Lung (tissue), 12 donors: ENCODE measurements around the gene MBNL1. TPM values are rescaled to one million over a fixed set of nuclear protein-coding genes. Genes with fewer than 3 reads are reported as not detected.

Source experiments
- ATAC-seq: fragments of 200-7000 bp; cut with Tn5 transposase; one replicate; pipeline ENCODE4 v1.9.1; 2020; ENCODE audit warnings: moderate number of reproducible peaks; ENCODE audit not compliant: insufficient read depth, low FRiP score
- DNase-seq, 3 donors: peaks; one replicate each; pipeline ENCODE4 v3.0.0-alpha.2; 2013 to 2017
- H3K27ac ChIP-seq, 2 donors: one replicate each; pipeline ENCODE4 v1.5.1; 2013; ENCODE audit warnings: mild to moderate bottlenecking in 2 of 2, moderate library complexity in 2 of 2, control low read depth in 1 of 2, inconsistent platforms in 1 of 2, low read depth in 1 of 2, low read length in 1 of 2
- H3K27me3 ChIP-seq, 3 donors: one replicate each; pipeline ENCODE4 v1.5.1; 2013; ENCODE audit warnings: low read length in 2 of 3; ENCODE audit not compliant: control insufficient read depth in 3 of 3, insufficient read depth in 3 of 3
- H3K36me3 ChIP-seq, 4 donors: one replicate each; pipeline ENCODE4 v1.5.1; 2013; ENCODE audit warnings: low read length in 4 of 4, mild to moderate bottlenecking in 1 of 4, moderate library complexity in 1 of 4; ENCODE audit not compliant: control insufficient read depth in 4 of 4, insufficient read depth in 4 of 4
- H3K4me1 ChIP-seq, 5 donors: one replicate each; pipeline ENCODE4 v1.5.1; 2013; ENCODE audit warnings: low read length in 5 of 5, mild to moderate bottlenecking in 2 of 5, moderate library complexity in 1 of 5; ENCODE audit not compliant: control insufficient read depth in 5 of 5, insufficient read depth in 5 of 5
- H3K4me3 ChIP-seq: one replicate; pipeline ENCODE4 v1.5.1; 2013; ENCODE audit warnings: mild to moderate bottlenecking, control low read depth, moderate library complexity
- H3K9ac ChIP-seq, 2 donors: one replicate each; pipeline ENCODE4 v1.5.1; 2013; ENCODE audit warnings: low read length in 2 of 2, control low read depth in 1 of 2; ENCODE audit not compliant: insufficient read depth in 1 of 2
- H3K9me3 ChIP-seq, 4 donors: one replicate each; pipeline ENCODE4 v1.5.1; 2013; ENCODE audit warnings: low read length in 3 of 4, mild to moderate bottlenecking in 1 of 4, moderate library complexity in 1 of 4; ENCODE audit not compliant: control insufficient read depth in 4 of 4, insufficient read depth in 3 of 4
- WGBS, 2 donors: extraction: QIAGEN DNeasy Blood & Tissue Kit; methylation state at CpG; one replicate each; pipeline ENCODE4 v1.1.7; 2013; 5-methylcytosine and 5-hydroxymethylcytosine counted together
- polyA plus RNA-seq, 2 donors: library from polyadenylated mRNA; stranded (reverse); fragments of 200-250 nt; gene quantifications; one replicate each; pipeline ENCODE4 v1.2.1, GENCODE V29; 2013
- total RNA-seq, 2 donors: library from RNA; depleted of rRNA in 1 of 2; stranded (reverse); fragments of >200 nt in 1 of 2; gene quantifications; one replicate each; pipeline ENCODE4 v1.2.1, GENCODE V29; 2014 to 2021
- TF ChIP-seq, protein P1 (sequence below): IDR thresholded peaks from 2 replicates; pipeline ENCODE4 v1.5.1; 2012; ENCODE audit warnings: mild to moderate bottlenecking; ENCODE audit errors: control extremely low read depth, extremely low read depth
- donor health status: control.
- donor health status: control.
- donor health status: Bipolar disorder and iron deficiency.
- donor health status: healthy.
- donor health status: DM: yes; HTN: yes; CAD: no.

The MBNL1 gene
- total and polyA plus RNA-seq, 4 donors = 55.3 to 266 (median 165) TPM

GRCh38 chr3:152460936-152461335, 192.2 kb downstream of the MBNL1 start:
- no peaks in the 10 kb centered on the region for H3K27me3 ChIP-seq
- no peak overlapping the region for H3K27ac ChIP-seq
- DNase-seq = no peak
- TF ChIP-seq, protein P1, sequence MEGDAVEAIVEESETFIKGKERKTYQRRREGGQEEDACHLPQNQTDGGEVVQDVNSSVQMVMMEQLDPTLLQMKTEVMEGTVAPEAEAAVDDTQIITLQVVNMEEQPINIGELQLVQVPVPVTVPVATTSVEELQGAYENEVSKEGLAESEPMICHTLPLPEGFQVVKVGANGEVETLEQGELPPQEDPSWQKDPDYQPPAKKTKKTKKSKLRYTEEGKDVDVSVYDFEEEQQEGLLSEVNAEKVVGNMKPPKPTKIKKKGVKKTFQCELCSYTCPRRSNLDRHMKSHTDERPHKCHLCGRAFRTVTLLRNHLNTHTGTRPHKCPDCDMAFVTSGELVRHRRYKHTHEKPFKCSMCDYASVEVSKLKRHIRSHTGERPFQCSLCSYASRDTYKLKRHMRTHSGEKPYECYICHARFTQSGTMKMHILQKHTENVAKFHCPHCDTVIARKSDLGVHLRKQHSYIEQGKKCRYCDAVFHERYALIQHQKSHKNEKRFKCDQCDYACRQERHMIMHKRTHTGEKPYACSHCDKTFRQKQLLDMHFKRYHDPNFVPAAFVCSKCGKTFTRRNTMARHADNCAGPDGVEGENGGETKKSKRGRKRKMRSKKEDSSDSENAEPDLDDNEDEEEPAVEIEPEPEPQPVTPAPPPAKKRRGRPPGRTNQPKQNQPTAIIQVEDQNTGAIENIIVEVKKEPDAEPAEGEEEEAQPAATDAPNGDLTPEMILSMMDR = no peak
- no peak overlapping the region for H3K4me3 ChIP-seq
- 53 to 75% methylated on average over 3 of the region's 3 CpGs for WGBS, 2 donors
- ATAC-seq = no peak
- H3K9me3 ChIP-seq = peaks cover 0 to 1% (median 0%) of the 10 kb centered on the region in 4 donors
- H3K4me1 ChIP-seq = peaks cover 0 to 3% (median 0%) of the 10 kb centered on the region in 5 donors
- no peak overlapping the region for H3K9ac ChIP-seq
- peaks cover 6 to 32% (median 17%) of the 10 kb centered on the region in 4 donors for H3K36me3 ChIP-seq

- H3K36me3 ChIP-seq = peaks cover 3 to 29% (median 16%) of the 10 kb centered on the region in 4 donors
- no peak overlapping the region for H3K4me3 ChIP-seq
- H3K27ac ChIP-seq = no peak overlapping the region
- peaks cover 0 to 3% (median 0%) of the 10 kb centered on the region in 5 donors for H3K4me1 ChIP-seq
- TF ChIP-seq, protein P1 = no peak
- no peaks in the 10 kb centered on the region for H3K27me3 ChIP-seq
- no peak overlapping the region for H3K9ac ChIP-seq
- 97 to 98% methylated on average over 1 of the region's 1 CpG for WGBS, 2 donors
- ATAC-seq (no peak), DNase-seq (no peak)
- H3K9me3 ChIP-seq = peaks cover 0 to 1% (median 0%) of the 10 kb centered on the region in 4 donors
Observed at GRCh38 chr3:152461460-152461859, 192.7 kb downstream of the MBNL1 start.

DNA sequence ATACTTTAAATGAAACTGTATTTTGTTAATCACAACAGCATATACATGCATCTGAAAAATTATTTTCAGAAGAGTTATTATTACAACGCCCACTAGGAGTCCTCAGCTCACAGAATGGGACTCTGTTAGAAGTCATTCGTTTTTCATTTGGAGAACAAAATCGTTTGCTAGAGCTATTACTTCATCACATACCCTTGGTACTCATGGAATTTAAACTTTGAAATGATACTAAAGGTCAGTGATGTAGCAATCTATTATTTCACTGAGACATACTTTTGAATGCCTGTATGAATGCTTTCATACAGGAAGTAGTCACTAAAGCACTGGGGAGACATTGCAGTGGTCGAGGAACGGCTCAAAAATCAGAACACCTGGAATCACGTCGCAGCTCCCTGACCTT, 198.1 kb downstream of the MBNL1 start:
- DNase-seq = peak in 2 of 3 donors; percentile 42 to 51
- peaks cover 0 to 3% (median 0%) of the 10 kb centered on the region in 5 donors for H3K4me1 ChIP-seq
- no peak for ATAC-seq
- TF ChIP-seq, protein P1 = no peak
- no peaks in the 10 kb centered on the region for H3K9me3 ChIP-seq
- H3K9ac ChIP-seq = no peak overlapping the region
- H3K4me3 ChIP-seq = no peak overlapping the region
- no peak overlapping the region for H3K27ac ChIP-seq
- H3K36me3 ChIP-seq = peaks cover 0 to 11% (median 6%) of the 10 kb centered on the region in 4 donors
- no peaks in the 10 kb centered on the region for H3K27me3 ChIP-seq
- WGBS, 2 donors = 64 to 66% methylated on average over 7 of the region's 7 CpGs
